PFSK-1 (cell line): Measurements from ENCODE around the gene GASK1A.

ENCODE experiments used
- FOXP2 ChIP-seq: optimal IDR thresholded peaks from 2 replicates; pipeline ENCODE3; 2011; ENCODE audit warnings: borderline replicate concordance, control low read depth, inconsistent platforms; ENCODE audit not compliant: insufficient read depth; ENCODE audit errors: extremely low read length, extremely low read depth
- POLR2AphosphoS5 ChIP-seq: IDR thresholded peaks from 2 replicates; pipeline ENCODE4 v1.6.1; 2012; ENCODE audit warnings: low read depth, mild to moderate bottlenecking, control low read depth, low read length, moderate library complexity
- SIN3A ChIP-seq: IDR thresholded peaks from 2 replicates; pipeline ENCODE4 v1.6.1; 2012; ENCODE audit warnings: mild to moderate bottlenecking, low read length, moderate library complexity, borderline replicate concordance; ENCODE audit not compliant: insufficient read depth
- TAF1 ChIP-seq: IDR thresholded peaks from 2 replicates; pipeline ENCODE4 v1.6.1; 2012; ENCODE audit warnings: low read length, control low read depth, borderline replicate concordance; ENCODE audit not compliant: insufficient read depth
- TF ChIP-seq, protein P1 (sequence below), 2 experiments: IDR thresholded peaks; 2 replicates each; pipeline versions ENCODE4 v1.6.1 to v1.8.0; 2011 to 2012; ENCODE audit warnings: low read depth in 2 of 2, low read length in 2 of 2, control low read depth in 1 of 2, inconsistent platforms in 1 of 2, mild to moderate bottlenecking in 1 of 2, moderate library complexity in 1 of 2; ENCODE audit not compliant: insufficient read depth in 1 of 2

The GASK1A gene

DNA sequence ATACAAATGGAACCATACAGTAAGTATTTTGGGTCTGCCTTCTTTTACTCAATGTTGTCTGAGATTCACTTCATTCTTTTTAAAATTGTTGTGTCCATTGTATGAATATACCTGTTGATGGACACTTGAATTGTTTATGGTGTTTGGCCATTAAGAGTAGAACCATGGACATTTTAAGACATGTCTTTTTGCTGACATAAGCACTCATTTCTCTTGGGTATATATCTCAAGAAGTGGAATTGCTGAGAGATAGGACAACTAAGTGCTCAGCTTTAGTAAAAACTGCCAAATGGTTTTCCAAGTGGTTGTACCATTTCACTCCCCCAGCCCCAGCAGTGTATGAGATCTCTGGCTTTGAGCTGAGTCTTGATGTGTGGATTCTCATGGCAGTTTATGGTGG is 98.6 kb downstream of the GASK1A start:
- no peak for TF ChIP-seq TAF1
- TF ChIP-seq, protein P1, sequence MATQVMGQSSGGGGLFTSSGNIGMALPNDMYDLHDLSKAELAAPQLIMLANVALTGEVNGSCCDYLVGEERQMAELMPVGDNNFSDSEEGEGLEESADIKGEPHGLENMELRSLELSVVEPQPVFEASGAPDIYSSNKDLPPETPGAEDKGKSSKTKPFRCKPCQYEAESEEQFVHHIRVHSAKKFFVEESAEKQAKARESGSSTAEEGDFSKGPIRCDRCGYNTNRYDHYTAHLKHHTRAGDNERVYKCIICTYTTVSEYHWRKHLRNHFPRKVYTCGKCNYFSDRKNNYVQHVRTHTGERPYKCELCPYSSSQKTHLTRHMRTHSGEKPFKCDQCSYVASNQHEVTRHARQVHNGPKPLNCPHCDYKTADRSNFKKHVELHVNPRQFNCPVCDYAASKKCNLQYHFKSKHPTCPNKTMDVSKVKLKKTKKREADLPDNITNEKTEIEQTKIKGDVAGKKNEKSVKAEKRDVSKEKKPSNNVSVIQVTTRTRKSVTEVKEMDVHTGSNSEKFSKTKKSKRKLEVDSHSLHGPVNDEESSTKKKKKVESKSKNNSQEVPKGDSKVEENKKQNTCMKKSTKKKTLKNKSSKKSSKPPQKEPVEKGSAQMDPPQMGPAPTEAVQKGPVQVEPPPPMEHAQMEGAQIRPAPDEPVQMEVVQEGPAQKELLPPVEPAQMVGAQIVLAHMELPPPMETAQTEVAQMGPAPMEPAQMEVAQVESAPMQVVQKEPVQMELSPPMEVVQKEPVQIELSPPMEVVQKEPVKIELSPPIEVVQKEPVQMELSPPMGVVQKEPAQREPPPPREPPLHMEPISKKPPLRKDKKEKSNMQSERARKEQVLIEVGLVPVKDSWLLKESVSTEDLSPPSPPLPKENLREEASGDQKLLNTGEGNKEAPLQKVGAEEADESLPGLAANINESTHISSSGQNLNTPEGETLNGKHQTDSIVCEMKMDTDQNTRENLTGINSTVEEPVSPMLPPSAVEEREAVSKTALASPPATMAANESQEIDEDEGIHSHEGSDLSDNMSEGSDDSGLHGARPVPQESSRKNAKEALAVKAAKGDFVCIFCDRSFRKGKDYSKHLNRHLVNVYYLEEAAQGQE (IDR thresholded peaks at IDR 0.05; ENCODE audit: insufficient read depth in 1 of 2, low read depth in 2 of 2, low read length in 2 of 2) = no peak
- TF ChIP-seq POLR2AphosphoS5 = no peak
- no peak for TF ChIP-seq FOXP2
- TF ChIP-seq SIN3A = no peak

DNA sequence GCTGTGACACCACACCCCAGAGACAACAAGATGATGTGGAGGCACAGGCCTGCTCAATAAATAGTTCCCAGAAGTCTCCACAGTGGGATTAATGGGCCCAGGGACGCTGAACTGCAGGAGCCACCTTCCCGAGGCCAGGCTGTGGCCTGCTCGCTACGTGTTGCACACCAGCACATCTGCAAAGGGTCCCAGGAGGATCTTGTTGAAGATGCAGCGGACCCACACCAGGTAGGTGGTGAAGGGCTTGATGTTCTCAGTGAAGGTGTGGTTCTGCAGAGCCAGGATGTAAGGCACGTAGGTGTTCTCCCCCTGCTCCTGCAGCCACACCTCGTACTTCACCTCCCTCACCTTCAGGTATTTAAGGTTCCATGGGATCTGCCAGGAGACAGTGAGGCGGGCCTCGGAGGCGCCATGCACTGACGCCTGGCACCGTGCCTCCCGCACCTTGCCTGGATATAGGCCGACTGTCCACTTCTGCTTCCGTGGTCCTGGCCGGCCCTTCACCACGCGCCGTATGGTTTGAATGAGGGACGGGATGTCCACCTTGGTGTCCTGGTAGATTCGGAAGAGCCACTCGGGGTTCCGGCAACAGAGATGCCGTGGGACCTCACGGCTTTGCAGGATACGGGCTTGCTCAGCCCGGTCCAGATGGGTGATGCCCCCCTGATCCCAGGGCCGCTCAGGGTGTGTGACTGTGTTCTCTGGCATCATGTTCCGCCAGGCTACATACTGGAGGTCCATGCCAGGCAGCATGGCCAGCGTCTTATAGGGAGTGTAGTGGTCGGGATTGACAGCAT is 100.6 kb downstream of the GASK1A start:
- TF ChIP-seq SIN3A (no peak), POLR2AphosphoS5 (no peak), FOXP2 (no peak), TAF1 (no peak)
- TF ChIP-seq, protein P1 (IDR thresholded peaks at IDR 0.05; ENCODE audit: insufficient read depth in 1 of 2, low read depth in 2 of 2, low read length in 2 of 2) = no peak

- TF ChIP-seq TAF1 = no peak
These were observed 101.8 kb downstream of the GASK1A start for GRCh38 chr3:43080726-43081568.

DNA sequence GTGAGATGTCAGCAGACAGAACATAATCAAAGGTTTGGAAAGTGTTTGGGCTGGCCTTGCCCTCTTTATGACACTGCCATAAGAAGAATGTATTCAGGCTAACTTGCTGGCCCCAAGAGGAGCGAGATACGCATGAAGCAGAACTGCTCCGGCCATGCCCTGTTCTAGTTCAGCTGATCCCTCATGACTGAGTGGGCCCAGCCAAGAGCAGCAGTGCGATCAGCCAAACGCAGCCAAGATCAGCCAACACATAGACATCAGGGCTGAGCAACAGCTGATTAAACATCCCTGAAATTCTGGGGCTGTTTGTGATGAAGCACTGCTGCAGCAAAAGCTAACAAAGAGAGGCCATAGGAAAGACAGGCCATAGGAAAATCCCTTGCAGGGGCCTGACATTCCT is 102.7 kb downstream of the GASK1A start:
- TF ChIP-seq POLR2AphosphoS5 = no peak
- TF ChIP-seq, protein P1 (IDR thresholded peaks at IDR 0.05; ENCODE audit: insufficient read depth in 1 of 2, low read depth in 2 of 2, low read length in 2 of 2) = no peak
- no peak for TF ChIP-seq TAF1
- no peak for TF ChIP-seq SIN3A
- no peak for TF ChIP-seq FOXP2

- no peak for TF ChIP-seq POLR2AphosphoS5
- TF ChIP-seq FOXP2 = no peak
- TF ChIP-seq, protein P1 (IDR thresholded peaks at IDR 0.05; ENCODE audit: insufficient read depth in 1 of 2, low read depth in 2 of 2, low read length in 2 of 2) = no peak
- no peak for TF ChIP-seq SIN3A
- no peak for TF ChIP-seq TAF1
These were observed 103.3 kb downstream of the GASK1A start for GRCh38 chr3:43082457-43082856.
